ENCODE results near the gene TSEN2.
"Not testable (repeated sequence)": the region's sequence is repeated elsewhere in the genome, so short reads cannot be mapped to it uniquely, and the experiment has no call there.

The TSEN2 gene

DNA sequence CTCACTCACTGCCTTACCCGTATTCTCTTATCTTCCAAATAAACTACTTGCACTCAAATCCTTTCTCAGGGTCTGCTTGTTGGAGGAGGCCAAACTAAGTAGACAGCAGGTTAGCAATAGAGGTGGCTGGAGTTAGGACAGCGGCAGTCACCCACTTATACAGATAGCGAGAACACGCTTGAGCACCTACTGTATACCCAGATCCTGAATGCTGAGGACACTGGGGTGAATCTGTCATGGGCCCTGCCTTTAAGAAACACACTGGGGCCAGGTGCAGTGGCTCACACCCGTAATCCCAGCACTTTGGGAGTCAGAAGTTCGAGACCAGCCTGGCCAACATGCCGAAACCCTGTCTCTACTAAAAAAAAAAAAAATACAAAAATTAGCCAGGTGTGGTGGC lies 38.0 kb upstream of the TSEN2 start:
- ATAC-seq (ENCODE audit: low read depth) = no peak
- H3K27ac Mint-ChIP-seq = no peak overlapping the region
- H3K4me3 Mint-ChIP-seq = no peak overlapping the region
- DNase-seq (ENCODE audit: low spot score in 2 of 2) = no peak
- H3K9me3 Mint-ChIP-seq = peaks cover 3% of the 10 kb centered on the region
- peaks cover 1% of the 10 kb centered on the region for H3K36me3 Mint-ChIP-seq
- H3K27me3 Mint-ChIP-seq = peaks cover 16% of the 10 kb centered on the region
- no peaks in the 10 kb centered on the region for H3K4me1 Mint-ChIP-seq

DNA sequence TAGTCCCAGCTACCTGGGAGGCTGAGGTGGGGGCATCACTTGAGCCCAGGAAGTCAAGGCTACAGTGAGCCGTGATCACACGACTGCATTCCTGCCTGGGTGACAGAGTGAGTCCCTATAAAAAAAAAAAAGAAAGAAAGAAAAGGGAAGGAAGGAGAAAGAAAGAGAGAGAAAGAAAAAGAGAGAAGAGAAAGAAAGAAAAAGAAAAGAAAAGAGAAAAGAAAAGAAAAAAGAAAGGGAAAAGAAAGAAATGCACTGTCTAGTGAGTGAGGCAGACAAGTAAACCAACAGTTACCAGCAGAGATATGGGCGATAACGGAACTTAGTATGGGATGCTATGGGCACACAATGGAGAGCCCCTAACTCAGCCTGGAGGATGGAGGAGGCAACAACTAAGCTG lies 37.2 kb upstream of the TSEN2 start:
- no peak overlapping the region for H3K27ac Mint-ChIP-seq
- DNase-seq (ENCODE audit: low spot score in 2 of 2) (no peak), ATAC-seq (ENCODE audit: low read depth) (no peak)
- H3K4me1 Mint-ChIP-seq = no peaks in the 10 kb centered on the region
- peaks cover 3% of the 10 kb centered on the region for H3K9me3 Mint-ChIP-seq
- H3K4me3 Mint-ChIP-seq = no peak overlapping the region
- peaks cover 1% of the 10 kb centered on the region for H3K36me3 Mint-ChIP-seq
- peaks cover 16% of the 10 kb centered on the region for H3K27me3 Mint-ChIP-seq

DNA sequence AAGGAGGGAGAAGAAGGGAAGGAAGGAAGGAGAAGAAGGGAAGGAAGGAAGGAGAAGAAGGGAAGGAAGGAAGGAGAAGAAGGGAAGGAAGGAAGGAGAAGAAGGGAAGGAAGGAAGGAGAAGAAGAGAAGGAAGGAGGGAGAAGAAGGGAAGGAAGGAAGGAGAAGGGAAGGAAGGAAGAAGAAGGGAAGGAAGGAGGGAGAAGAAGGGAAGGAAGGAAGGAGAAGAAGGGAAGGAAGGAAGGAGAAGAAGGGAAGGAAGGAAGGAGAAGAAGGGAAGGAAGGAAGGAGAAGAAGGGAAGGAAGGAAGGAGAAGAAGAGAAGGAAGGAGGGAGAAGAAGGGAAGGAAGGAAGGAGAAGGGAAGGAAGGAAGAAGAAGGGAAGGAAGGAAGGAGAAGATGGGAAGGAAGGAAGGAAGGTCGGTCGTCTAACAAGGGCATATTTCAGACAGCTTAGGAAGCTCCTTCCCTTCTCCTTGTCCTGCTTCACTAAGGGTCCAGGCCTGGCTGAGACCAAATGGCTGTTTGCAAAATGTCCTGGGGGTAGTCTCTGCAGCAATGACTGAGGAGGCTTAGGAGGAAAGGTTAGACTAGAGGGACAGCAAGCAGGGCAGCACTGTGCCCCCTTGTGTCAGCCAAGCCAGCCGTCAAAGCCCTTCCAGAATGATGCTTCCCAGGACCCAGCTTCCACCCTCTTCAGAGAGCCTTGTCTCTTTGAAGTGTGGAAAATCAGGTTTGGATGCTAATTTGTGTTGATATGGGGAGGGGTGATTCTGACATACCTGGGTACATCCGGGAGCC lies 35.7 kb upstream of the TSEN2 start:
- H3K27ac Mint-ChIP-seq; ATAC-seq (ENCODE audit: low read depth); DNase-seq (ENCODE audit: low spot score in 2 of 2); H3K4me3 Mint-ChIP-seq; H3K9me3 Mint-ChIP-seq; H3K4me1 Mint-ChIP-seq; H3K36me3 Mint-ChIP-seq; H3K27me3 Mint-ChIP-seq: not testable (repeated sequence)

DNA sequence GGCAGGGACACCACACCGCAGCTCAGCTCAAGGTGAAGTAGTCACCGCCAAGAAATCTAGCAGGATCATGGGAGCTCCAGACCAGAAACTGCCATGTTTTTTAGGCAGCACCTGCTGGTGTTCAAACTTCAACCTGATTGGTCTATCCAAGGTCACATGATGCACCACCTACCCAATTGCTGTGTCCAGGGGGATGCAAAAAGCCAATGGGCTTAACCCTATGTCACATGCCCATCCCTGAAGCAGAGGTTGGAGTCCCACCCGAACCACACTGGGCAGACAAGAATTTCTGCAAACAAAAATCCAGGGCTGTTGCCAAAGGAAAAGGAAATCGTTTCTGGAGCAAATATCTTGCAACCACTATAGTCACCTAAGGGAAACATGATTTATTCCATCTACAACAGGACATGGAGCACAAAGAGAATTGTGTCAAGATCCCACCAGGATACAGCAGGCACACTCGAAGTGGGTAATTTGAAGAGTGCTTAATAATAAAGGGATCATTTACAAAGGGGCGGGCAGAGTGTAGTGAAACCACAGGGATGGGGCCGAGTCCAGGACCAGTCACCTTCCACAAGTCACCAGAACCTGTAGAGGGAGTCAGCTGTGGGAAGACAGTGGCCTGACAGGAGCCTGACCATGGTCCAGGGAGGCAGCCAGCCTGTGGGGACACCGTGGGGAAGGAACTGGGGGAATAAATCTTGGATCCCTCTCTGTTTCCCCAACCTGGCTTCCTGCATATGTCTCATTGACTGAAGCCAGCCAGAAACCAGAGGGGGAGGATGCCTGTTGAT lies 34.2 kb upstream of the TSEN2 start:
- no peaks in the 10 kb centered on the region for H3K4me1 Mint-ChIP-seq
- no peak overlapping the region for H3K27ac Mint-ChIP-seq
- peaks cover 1% of the 10 kb centered on the region for H3K36me3 Mint-ChIP-seq
- H3K9me3 Mint-ChIP-seq = peaks cover 3% of the 10 kb centered on the region
- H3K27me3 Mint-ChIP-seq = peaks cover 8% of the 10 kb centered on the region
- ATAC-seq (ENCODE audit: low read depth) = no peak
- DNase-seq (ENCODE audit: low spot score in 2 of 2) = no peak
- no peak overlapping the region for H3K4me3 Mint-ChIP-seq

DNA sequence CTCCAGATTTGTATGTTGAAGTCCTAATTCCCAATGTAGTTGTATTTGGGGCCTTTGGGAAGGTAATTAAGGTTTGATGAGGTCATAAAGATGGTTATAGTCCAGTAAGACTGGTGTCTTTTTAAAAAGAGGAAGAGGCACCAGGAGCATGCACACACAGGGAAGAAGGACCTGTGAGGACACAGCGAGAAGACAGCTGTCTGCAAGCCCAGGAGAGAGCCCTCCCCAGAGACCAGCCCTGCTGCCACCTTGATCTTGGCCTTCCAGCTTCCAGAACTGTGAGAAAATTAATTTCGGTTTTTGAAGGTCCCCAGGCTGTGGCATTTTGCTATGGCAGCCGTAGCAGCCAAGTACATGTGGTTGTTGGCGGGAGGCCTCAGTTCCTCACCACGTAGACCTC lies 32.8 kb upstream of the TSEN2 start:
- H3K27ac Mint-ChIP-seq = no peak overlapping the region

DNA sequence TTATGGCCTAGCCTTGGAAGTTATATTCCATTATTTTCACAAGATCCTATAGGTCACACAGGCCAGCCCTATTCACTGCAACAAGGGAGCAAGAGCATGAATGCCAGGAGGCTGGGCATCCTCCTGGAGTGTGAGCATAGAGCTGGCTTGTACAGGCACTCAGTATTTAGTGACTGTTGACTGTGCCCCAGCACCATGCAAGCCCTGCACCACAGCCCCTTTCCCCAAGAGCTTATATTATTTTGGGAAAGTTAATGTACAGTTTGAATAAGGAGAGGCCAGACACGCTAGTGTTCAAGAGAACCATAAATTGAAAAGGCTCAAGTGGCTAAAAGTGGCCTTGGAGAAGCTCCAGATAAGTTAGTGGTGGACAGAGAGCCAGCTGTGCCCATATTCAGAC lies 32.3 kb upstream of the TSEN2 start:
- no peaks in the 10 kb centered on the region for H3K4me1 Mint-ChIP-seq
- DNase-seq (ENCODE audit: low spot score in 2 of 2) (no peak), ATAC-seq (ENCODE audit: low read depth) (no peak)
- H3K27ac Mint-ChIP-seq = no peak overlapping the region
- no peaks in the 10 kb centered on the region for H3K36me3 Mint-ChIP-seq
- H3K27me3 Mint-ChIP-seq = peaks cover 2% of the 10 kb centered on the region
- H3K9me3 Mint-ChIP-seq = peaks cover 3% of the 10 kb centered on the region
- H3K4me3 Mint-ChIP-seq = no peak overlapping the region

More for the DNA sequence above, 32.8 kb upstream of the TSEN2 start:
- Mint-ChIP-seq H3K4me1 (no peaks in the 10 kb centered on the region), H3K9me3 (peaks cover 3% of the 10 kb centered on the region), H3K27me3 (peaks cover 2% of the 10 kb centered on the region), H3K4me3 (no peak overlapping the region), H3K36me3 (no peaks in the 10 kb centered on the region)
- DNase-seq (ENCODE audit: low spot score in 2 of 2) = no peak
- no peak for ATAC-seq (ENCODE audit: low read depth)

DNA sequence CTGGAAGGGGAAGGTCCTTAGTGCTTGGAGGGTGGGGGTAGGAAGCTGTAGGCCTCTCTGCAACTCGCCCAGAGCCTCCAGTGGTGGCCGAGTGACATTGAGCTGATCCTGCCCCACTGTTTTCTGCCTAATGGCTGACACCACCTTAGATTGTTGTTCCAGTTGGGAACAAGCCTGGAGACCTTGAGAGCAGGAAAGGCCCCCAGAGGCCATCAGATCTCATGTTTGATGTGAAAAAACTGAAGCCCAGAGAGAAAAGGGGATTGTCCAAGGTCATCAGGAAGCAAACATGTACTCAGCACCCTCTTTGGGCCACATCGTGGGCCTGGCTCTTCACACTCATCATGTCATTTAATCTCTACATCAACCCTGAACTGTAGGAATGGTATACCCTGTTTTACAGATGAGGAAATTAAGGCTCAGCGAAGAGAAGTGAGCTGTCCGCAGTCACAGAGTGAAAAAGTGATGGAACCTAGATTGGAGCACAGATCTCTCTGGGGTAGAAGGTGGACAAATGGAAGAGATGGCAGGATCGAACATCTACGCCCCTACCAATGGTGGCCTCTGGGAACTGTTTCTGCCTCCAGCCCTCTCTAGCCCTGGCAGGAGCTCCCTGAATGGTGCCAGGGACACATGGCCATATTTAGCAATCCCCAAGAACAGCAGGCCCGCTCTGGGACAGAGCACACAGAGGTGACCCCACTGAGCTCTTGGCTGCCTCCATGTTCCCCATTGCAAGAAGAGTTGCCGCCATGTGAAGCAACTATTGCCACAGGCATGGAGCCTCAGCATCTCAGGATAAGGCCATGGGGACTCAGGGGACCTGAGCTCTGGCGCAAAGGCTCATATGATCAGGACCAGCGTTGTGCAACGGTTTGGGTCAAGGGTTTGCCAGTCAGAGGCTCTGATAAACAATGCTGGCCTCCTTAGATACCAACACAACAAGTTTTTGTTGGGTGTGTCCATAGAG lies 31.6 kb upstream of the TSEN2 start:
- no peak for DNase-seq (ENCODE audit: low spot score in 2 of 2)
- H3K36me3 Mint-ChIP-seq = no peaks in the 10 kb centered on the region
- no peaks in the 10 kb centered on the region for H3K4me1 Mint-ChIP-seq
- H3K27ac Mint-ChIP-seq = no peak overlapping the region
- peaks cover 3% of the 10 kb centered on the region for H3K9me3 Mint-ChIP-seq
- no peak overlapping the region for H3K4me3 Mint-ChIP-seq
- peaks cover 2% of the 10 kb centered on the region for H3K27me3 Mint-ChIP-seq
- no peak for ATAC-seq (ENCODE audit: low read depth)

DNA sequence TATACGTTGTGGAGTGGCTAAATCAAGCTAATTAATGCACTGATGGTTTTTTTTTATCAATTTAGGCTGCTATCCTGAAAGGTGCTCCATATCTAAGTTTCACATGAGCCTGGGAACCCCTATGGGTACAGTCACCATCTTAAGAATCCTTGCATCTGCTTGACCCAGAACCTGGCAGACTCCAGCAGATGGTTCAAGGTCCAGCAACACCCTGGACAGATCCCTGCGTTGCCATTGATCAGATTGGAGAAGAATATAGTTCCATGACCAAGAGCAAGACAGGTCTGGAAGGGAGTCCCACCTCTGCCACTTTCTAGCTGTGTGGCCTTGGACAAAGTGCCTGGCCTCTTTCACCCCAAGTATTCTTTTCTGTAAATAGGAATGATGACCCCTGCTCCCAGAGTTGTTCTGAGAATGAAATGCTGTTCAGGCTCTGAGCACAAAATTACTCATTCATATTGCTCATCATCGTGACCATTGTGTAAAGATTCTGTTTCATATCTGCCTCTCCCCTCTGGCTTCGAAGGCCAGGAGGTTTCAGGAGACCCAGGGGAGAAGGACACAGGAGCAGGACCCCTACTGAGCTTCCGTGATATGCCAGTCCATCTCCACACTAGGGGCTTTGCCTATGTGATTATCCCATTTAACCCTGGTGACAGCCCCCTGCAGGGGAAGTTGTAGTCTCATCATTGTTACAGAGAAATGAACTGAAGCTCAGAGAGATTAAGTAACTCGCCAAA lies 30.0 kb upstream of the TSEN2 start:
- Mint-ChIP-seq H3K36me3 (no peaks in the 10 kb centered on the region), H3K4me3 (no peak overlapping the region), H3K27ac (no peak overlapping the region), H3K9me3 (no peaks in the 10 kb centered on the region), H3K27me3 (peaks cover 6% of the 10 kb centered on the region), H3K4me1 (no peaks in the 10 kb centered on the region)
- DNase-seq (ENCODE audit: low spot score in 2 of 2) (no peak), ATAC-seq (ENCODE audit: low read depth) (no peak)

DNA sequence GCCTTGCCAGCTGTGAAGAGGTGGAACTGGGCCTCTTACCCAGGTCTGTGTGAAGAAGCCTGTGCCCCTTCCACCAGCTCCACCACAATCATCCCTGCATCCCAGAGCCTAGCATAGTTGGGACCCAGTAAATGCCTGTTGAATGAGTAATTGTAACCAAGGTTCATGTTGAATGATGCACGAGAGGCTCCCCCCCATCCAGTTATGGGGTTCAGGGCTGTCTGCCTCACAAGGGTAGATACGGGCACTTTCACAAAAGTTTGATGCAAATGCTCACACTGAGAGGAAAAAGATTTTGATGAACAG lies 29.5 kb upstream of the TSEN2 start:
- Mint-ChIP-seq H3K4me3 (no peak overlapping the region), H3K36me3 (no peaks in the 10 kb centered on the region), H3K9me3 (no peaks in the 10 kb centered on the region), H3K4me1 (no peaks in the 10 kb centered on the region), H3K27me3 (peaks cover 6% of the 10 kb centered on the region), H3K27ac (no peak overlapping the region)
- DNase-seq (ENCODE audit: low spot score in 2 of 2) (no peak), ATAC-seq (ENCODE audit: low read depth) (no peak)

DNA sequence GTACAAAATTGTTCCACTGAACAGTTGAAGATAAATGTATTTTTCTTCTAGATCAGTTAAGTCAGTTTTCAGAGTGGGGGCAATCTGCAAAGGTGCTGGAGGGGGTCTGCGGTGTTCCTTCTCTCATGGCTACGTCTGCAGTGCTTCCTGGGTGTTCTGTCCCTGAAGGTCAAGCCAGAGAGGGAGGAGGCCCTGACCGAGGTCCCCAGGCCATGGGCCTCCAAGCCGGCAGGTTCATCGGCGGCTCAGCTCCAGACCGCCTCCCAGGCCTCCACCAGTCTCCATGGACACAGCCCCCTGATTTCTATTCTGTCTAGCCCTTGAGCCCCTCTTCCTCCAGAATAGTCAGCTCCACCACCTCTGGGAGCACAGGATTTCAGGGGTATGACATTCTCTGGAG lies 28.5 kb upstream of the TSEN2 start:
- Mint-ChIP-seq H3K4me3 (no peak overlapping the region), H3K36me3 (no peaks in the 10 kb centered on the region), H3K9me3 (no peaks in the 10 kb centered on the region), H3K27ac (no peak overlapping the region), H3K27me3 (peaks cover 6% of the 10 kb centered on the region), H3K4me1 (no peaks in the 10 kb centered on the region)
- no peak for DNase-seq (ENCODE audit: low spot score in 2 of 2)
- no peak for ATAC-seq (ENCODE audit: low read depth)

DNA sequence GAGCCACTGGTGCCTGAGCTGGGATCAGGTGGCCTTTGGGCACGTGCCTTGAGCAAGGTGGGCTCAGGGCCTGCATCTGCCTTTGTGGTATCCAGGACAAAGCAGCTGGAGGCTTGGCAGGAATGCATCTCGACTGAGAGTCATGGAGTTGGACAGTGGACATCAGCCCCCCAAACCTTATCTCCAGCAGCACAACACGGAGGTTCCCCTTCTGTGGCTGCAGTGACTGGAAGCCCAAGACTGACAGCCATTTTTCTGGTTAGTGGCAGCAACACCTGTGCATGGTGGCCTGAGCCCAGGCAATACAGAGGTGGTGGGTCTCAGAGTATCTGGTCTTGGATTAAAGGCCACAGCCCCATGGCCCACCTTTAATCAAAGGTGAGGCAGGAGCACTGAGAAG lies 27.8 kb upstream of the TSEN2 start:
- no peaks in the 10 kb centered on the region for H3K36me3 Mint-ChIP-seq
- ATAC-seq (ENCODE audit: low read depth) (no peak), DNase-seq (ENCODE audit: low spot score in 2 of 2) (no peak)
- no peaks in the 10 kb centered on the region for H3K4me1 Mint-ChIP-seq
- no peak overlapping the region for H3K4me3 Mint-ChIP-seq
- peaks cover 6% of the 10 kb centered on the region for H3K27me3 Mint-ChIP-seq
- no peak overlapping the region for H3K27ac Mint-ChIP-seq
- no peaks in the 10 kb centered on the region for H3K9me3 Mint-ChIP-seq

DNA sequence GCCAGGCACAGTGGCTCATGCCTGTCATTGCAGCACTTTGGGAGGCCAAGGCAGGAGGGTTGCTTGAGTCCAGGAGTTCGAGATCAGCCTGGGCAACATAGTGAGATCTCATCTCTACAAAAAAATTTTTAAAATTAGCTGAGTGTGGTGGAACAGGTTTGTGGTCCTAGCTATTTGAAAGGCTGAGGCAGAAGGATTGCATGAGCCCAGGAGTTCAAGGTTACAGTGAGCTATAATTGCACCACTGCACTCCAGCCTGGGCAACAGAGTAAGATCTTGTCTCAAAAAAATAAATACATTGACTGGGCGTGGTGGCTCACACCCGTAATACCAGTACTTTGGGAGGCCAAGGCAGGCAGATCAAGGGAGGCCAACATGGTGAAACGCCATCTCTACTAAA lies 26.9 kb upstream of the TSEN2 start:
- H3K27ac Mint-ChIP-seq; ATAC-seq (ENCODE audit: low read depth); DNase-seq (ENCODE audit: low spot score in 2 of 2); H3K4me3 Mint-ChIP-seq; H3K4me1 Mint-ChIP-seq; H3K36me3 Mint-ChIP-seq; H3K27me3 Mint-ChIP-seq; H3K9me3 Mint-ChIP-seq: not testable (repeated sequence)

DNA sequence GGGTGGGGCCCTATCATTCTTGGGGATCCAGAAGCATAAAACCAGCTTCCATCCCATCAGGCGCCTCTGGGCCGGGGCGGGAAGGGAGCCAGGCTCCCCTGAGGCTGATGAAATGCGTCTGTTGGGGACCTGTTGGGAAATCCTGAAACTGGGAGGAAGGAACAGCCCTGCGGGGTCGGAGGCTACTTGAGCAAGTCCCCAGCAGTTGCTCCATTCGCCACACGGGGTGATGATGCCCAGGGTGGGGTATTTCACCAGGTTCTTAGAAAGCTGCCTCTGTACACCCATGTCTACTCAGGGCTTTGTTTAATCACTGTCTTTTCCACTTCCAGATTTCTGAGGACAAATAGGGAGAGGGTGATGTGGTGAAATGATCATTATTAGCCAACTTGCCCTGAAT lies 25.4 kb upstream of the TSEN2 start:
- H3K9me3 Mint-ChIP-seq = no peaks in the 10 kb centered on the region
- H3K4me1 Mint-ChIP-seq = no peaks in the 10 kb centered on the region
- DNase-seq (ENCODE audit: low spot score in 2 of 2) (no peak), ATAC-seq (ENCODE audit: low read depth) (no peak)
- peaks cover 6% of the 10 kb centered on the region for H3K27me3 Mint-ChIP-seq
- H3K27ac Mint-ChIP-seq = no peak overlapping the region
- H3K4me3 Mint-ChIP-seq = no peak overlapping the region
- H3K36me3 Mint-ChIP-seq = no peaks in the 10 kb centered on the region

Data from memory B cell (primary cell).